ENCODE measurements around the gene RTRAF. TPM values are rescaled to one million over a fixed set of nuclear protein-coding genes. Genes with fewer than 3 reads are reported as not detected.

RTRAF gene
- total RNA-seq, 4 donors from 2014 or later, result 16.7 to 50.7 (median 35.7) TPM

DNA sequence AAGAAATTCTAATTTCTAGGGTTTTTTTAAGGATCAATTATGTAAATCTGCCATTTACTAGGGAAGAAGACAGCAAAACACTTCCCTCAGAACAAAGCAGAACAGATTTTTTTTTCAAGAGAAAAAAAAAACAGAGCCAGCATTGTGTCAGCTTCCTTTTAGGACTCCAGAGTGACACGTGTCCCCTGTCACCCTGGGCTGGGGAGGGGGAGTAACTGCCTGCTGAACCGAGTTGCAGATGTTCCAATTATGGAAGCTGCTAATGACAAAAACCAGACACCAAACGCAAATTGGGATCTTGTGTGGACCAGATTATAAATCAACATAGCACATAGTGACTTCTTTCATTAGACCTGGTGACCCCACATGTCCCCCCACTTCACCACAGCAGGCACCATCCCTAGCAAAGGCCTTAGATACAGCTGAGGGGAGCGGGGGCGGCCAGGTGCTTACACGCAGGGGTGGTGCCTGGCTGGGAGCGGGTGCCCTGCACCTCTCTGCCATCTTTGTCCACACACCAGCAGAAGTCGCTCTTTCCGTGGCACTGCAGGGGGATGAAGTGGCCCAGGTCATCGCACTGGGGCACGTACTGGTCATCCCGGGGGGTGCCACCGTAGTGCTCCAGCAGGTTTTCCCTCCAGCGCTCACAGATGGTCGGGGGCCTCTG lies 25.4 kb downstream of the RTRAF start:
- Histone ChIP-seq H3K4me3 (no peak overlapping the region), H3K4me1 (peaks cover 0 to 71% (median 12%) of the 10 kb centered on the region in 4 donors), H3K27ac (peak overlapping the region in 2 of 4 donors; percentile 54 to 68), H3K9me3 (no peaks in the 10 kb centered on the region), H3K36me3 (peaks cover 0 to 62% (median 4%) of the 10 kb centered on the region in 3 donors), H3K27me3 (no peaks in the 10 kb centered on the region)
- DNase-seq (ENCODE audit: low spot score in 2 of 2), result no peak
- TF ChIP-seq POLR2A (IDR thresholded peaks at IDR 0.05), result no peak
- TF ChIP-seq, protein P1, sequence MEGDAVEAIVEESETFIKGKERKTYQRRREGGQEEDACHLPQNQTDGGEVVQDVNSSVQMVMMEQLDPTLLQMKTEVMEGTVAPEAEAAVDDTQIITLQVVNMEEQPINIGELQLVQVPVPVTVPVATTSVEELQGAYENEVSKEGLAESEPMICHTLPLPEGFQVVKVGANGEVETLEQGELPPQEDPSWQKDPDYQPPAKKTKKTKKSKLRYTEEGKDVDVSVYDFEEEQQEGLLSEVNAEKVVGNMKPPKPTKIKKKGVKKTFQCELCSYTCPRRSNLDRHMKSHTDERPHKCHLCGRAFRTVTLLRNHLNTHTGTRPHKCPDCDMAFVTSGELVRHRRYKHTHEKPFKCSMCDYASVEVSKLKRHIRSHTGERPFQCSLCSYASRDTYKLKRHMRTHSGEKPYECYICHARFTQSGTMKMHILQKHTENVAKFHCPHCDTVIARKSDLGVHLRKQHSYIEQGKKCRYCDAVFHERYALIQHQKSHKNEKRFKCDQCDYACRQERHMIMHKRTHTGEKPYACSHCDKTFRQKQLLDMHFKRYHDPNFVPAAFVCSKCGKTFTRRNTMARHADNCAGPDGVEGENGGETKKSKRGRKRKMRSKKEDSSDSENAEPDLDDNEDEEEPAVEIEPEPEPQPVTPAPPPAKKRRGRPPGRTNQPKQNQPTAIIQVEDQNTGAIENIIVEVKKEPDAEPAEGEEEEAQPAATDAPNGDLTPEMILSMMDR (IDR thresholded peaks at IDR 0.05), result no peak
- TF ChIP-seq EP300 (IDR thresholded peaks at IDR 0.05), result no peak
- whole genome bisulfite sequencing, 2 donors, result 68 to 69% methylated on average over 11 to 15 of the region's 15 CpGs

DNA sequence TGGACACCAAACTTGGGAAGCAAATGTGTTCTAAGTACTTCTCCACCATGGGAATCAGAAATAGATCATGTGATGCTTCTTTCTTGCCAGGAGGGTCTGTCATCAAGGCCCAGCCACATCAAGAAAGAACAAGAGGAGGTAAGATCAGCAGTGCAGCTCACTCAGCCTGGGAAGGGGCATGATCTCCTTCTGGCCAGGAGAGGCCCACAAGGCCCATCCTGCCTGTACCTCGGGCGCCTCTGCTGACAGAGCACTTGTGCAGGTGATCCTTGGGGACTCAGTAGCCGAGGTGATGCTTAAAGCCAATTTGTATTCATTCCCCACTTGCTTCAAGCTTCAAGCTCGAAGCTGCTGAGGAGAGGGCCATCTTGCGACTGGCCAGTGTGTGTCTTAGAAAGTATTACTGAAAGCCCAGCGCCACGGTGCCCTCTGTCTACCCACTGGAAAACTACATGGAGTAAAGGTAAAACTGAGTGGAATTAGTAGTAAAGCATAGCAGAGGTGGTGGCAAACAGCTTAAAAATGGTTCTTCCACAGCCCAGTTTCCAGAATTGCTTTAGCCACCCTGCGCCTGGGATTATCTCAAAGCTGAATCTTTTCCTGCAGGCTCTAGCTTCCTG lies 26.2 kb downstream of the RTRAF start:
- H3K4me1 ChIP-seq, result peaks cover 0 to 74% (median 12%) of the 10 kb centered on the region in 4 donors

DNA sequence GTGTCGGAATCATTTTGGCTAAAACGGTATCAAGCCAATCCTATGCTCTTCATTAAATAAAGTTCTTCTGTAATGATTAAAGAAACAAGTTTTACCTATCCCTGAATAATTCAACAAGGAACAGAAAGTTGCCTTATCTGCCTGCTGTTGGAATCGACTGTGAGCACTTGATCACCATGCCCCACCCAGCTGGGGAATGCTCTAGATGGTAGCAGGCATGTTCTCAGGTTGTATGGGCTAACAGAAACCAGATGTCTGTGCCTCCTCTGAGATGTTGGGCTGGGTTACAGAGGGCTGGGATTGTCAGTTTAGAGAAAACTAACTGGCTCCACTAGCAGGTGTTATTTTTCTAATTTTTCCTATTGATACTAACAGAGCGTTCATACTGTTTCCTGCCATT lies 28.9 kb downstream of the RTRAF start:
- peaks cover 0 to 37% (median 0%) of the 10 kb centered on the region in 3 donors for H3K36me3 ChIP-seq

More for the DNA sequence above, 26.2 kb downstream of the RTRAF start:
- DNase-seq (ENCODE audit: low spot score in 2 of 2), result no peak
- WGBS, 2 donors, result 58 to 68% methylated on average over 8 of the region's 8 CpGs
- no peaks in the 10 kb centered on the region for H3K9me3 ChIP-seq
- H3K27ac ChIP-seq, result peak overlapping the region in 1 of 4 donors; percentile 54
- H3K4me3 ChIP-seq, result no peak overlapping the region
- H3K36me3 ChIP-seq, result peaks cover 0 to 56% (median 4%) of the 10 kb centered on the region in 3 donors
- H3K27me3 ChIP-seq, result no peaks in the 10 kb centered on the region
- TF ChIP-seq, protein P1 (IDR thresholded peaks at IDR 0.05), result peak; percentile 20 to 46 (median 38)
- no peak for TF ChIP-seq POLR2A (IDR thresholded peaks at IDR 0.05)

DNA sequence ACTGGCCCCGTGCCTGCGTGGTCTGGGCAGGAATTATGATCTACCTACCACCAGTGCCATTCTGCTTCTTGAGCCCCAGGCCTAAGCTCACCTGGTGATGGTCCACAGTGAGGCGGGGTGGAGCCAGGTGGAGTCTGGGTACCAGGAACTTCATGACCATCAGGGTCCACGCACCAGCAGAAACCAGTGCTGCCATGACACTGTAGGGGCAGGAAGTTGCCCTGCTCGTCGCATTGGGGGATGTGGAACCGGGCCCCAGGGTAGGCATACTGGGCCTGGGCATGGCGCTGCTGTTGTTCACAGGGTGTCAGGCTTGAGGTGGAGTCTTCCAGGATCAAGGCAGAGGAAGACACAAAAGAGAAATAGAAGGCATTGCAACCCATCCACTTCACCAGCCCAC lies 29.6 kb downstream of the RTRAF start:
- no peaks in the 10 kb centered on the region for H3K27me3 ChIP-seq
- H3K9me3 ChIP-seq, result no peaks in the 10 kb centered on the region
- no peak for DNase-seq (ENCODE audit: low spot score in 2 of 2)
- TF ChIP-seq POLR2A (IDR thresholded peaks at IDR 0.05) (no peak), EP300 (IDR thresholded peaks at IDR 0.05) (no peak)
- TF ChIP-seq, protein P1 (IDR thresholded peaks at IDR 0.05), result no peak
- peak overlapping the region in 1 of 4 donors; percentile 54 for H3K27ac ChIP-seq
- H3K4me3 ChIP-seq, result no peak overlapping the region
- 91 to 95% methylated on average over 6 to 8 of the region's 8 CpGs for WGBS, 2 donors
- H3K4me1 ChIP-seq, result peaks cover 0 to 79% (median 9%) of the 10 kb centered on the region in 4 donors
- H3K36me3 ChIP-seq, result peaks cover 0 to 38% (median 0%) of the 10 kb centered on the region in 3 donors

More for the DNA sequence above, 28.9 kb downstream of the RTRAF start:
- Histone ChIP-seq H3K4me3 (no peak overlapping the region), H3K9me3 (no peaks in the 10 kb centered on the region), H3K4me1 (peaks cover 0 to 79% (median 11%) of the 10 kb centered on the region in 4 donors), H3K27ac (peak overlapping the region in 2 of 4 donors; percentile 26 to 54), H3K27me3 (no peaks in the 10 kb centered on the region)
- TF ChIP-seq, protein P1 (IDR thresholded peaks at IDR 0.05), result no peak
- no peak for TF ChIP-seq POLR2A (IDR thresholded peaks at IDR 0.05)
- TF ChIP-seq EP300 (IDR thresholded peaks at IDR 0.05), result no peak
- DNase-seq (ENCODE audit: low spot score in 2 of 2), result no peak
- WGBS, 2 donors, result 67 to 74% methylated on average over 4 of the region's 4 CpGs

DNA sequence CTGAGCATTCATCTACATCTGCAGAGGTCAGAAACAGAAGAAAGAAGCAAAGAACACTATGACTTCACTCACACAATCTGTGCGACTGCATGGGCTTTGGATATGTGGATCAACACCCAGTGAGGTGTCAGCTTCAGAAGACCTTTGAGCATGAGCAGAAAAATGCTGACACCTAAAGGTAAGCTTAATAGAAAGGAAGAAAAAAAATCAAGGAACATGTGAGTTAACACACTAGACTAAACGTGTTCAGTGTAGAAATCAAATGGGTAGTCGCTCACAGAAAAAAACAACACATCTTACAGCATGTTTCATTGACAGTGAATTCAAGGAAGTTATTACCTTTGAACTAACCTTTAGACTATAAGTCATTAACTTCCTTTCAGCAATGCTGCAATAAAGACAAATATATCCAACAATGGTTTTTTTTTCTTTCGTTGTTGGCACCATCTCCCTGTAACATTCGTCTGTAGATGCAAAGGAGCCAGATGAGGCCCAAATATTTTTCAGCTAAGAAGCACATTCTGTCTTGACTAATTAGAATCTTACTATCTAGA lies 30.9 kb downstream of the RTRAF start:
- Histone ChIP-seq H3K27ac (peak overlapping the region in 2 of 4 donors; percentile 34 to 54), H3K4me3 (no peak overlapping the region), H3K4me1 (peaks cover 0 to 77% (median 4%) of the 10 kb centered on the region in 4 donors), H3K36me3 (peaks cover 0 to 40% (median 0%) of the 10 kb centered on the region in 3 donors), H3K9me3 (no peaks in the 10 kb centered on the region), H3K27me3 (no peaks in the 10 kb centered on the region)
- DNase-seq (ENCODE audit: low spot score in 2 of 2), result no peak
- 57 to 59% methylated on average over 5 of the region's 5 CpGs for WGBS, 2 donors
- no peak for TF ChIP-seq POLR2A (IDR thresholded peaks at IDR 0.05)
- no peak for TF ChIP-seq EP300 (IDR thresholded peaks at IDR 0.05)
- TF ChIP-seq, protein P1 (IDR thresholded peaks at IDR 0.05), result no peak

Data from tibial nerve (tissue), 4 donors.